ENCODE measurements around the gene RBPJL. TPM values are rescaled to one million over a fixed set of nuclear protein-coding genes. Genes with fewer than 3 reads are reported as not detected.

Gene RBPJL
- total RNA-seq, 2 experiments from 2014 or later: not detected

GRCh38 chr20:45352729-45353128 is 46.1 kb downstream of the RBPJL start:
- TF ChIP-seq CTCF (conservative IDR thresholded peaks at IDR 0.05; ENCODE audit: low read length) (no peak), EZH2phosphoT487 (IDR thresholded peaks at IDR 0.05; ENCODE audit: borderline replicate concordance, low read depth, low read length) (no peak)
- H3K9me2 ChIP-seq (ENCODE audit: insufficient read depth, low read length): no peaks in the 10 kb centered on the region
- intact Hi-C loops (cut with micrococcal nuclease; ENCODE audit: unreplicated experiment): no loop called here
- H2AFZ ChIP-seq (ENCODE audit: low read length): no peak overlapping the region
- H3K36me3 ChIP-seq (ENCODE audit: insufficient read depth, low read length): no peaks in the 10 kb centered on the region
- no peaks in the 10 kb centered on the region for H3K4me1 ChIP-seq (ENCODE audit: insufficient read depth, low read length, poor library complexity, severe bottlenecking)
- no peak for DNase-seq (ENCODE audit: low spot score)
- POLR2A ChIA-PET: interaction anchor here (0.5 to 0.7 kb wide), 2 partner anchors 10 to 1146 kb away, joined by 3 to 4 read pairs; partner anchors contain the start of gene SYS1
- CTCF ChIA-PET (ENCODE audit: unreplicated experiment): no interaction called here
- no peak overlapping the region for H3K27ac ChIP-seq (ENCODE audit: low read depth, low read length, poor library complexity, severe bottlenecking)
- no peak overlapping the region for H3K4me3 ChIP-seq (ENCODE audit: low read depth, low read length, poor library complexity, severe bottlenecking)
- H4K20me1 ChIP-seq (ENCODE audit: insufficient read depth, low read length): no peaks in the 10 kb centered on the region
- H3K79me2 ChIP-seq (ENCODE audit: insufficient read depth, low read depth, low read length): no peaks in the 10 kb centered on the region
- no peak overlapping the region for H3K4me2 ChIP-seq (ENCODE audit: low read length)
- H3K9me3 ChIP-seq (ENCODE audit: low read length): no peaks in the 10 kb centered on the region
- no TSS peak for BruUV-seq (replicated peaks)

GRCh38 chr20:45353746-45354145 is 47.1 kb downstream of the RBPJL start:
- H3K9me2 ChIP-seq (ENCODE audit: insufficient read depth, low read length): no peaks in the 10 kb centered on the region
- H3K9me3 ChIP-seq (ENCODE audit: low read length): no peaks in the 10 kb centered on the region
- H3K4me1 ChIP-seq (ENCODE audit: insufficient read depth, low read length, poor library complexity, severe bottlenecking): no peaks in the 10 kb centered on the region
- DNase-seq (ENCODE audit: low spot score): no peak
- H2AFZ ChIP-seq (ENCODE audit: low read length): no peak overlapping the region
- no peak overlapping the region for H3K4me2 ChIP-seq (ENCODE audit: low read length)
- CTCF ChIA-PET (ENCODE audit: unreplicated experiment): no interaction called here
- no TSS peak for BruUV-seq (replicated peaks)
- no peaks in the 10 kb centered on the region for H3K79me2 ChIP-seq (ENCODE audit: insufficient read depth, low read depth, low read length)
- POLR2A ChIA-PET: no interaction called here
- no peak overlapping the region for H3K4me3 ChIP-seq (ENCODE audit: low read depth, low read length, poor library complexity, severe bottlenecking)
- no peaks in the 10 kb centered on the region for H3K36me3 ChIP-seq (ENCODE audit: insufficient read depth, low read length)
- H4K20me1 ChIP-seq (ENCODE audit: insufficient read depth, low read length): no peaks in the 10 kb centered on the region
- no peak for TF ChIP-seq EZH2phosphoT487 (IDR thresholded peaks at IDR 0.05; ENCODE audit: borderline replicate concordance, low read depth, low read length)
- TF ChIP-seq CTCF (conservative IDR thresholded peaks at IDR 0.05; ENCODE audit: low read length): no peak
- H3K27ac ChIP-seq (ENCODE audit: low read depth, low read length, poor library complexity, severe bottlenecking): no peak overlapping the region
- intact Hi-C loops (cut with micrococcal nuclease; ENCODE audit: unreplicated experiment): no loop called here

- Histone ChIP-seq H3K9me3 (ENCODE audit: low read length) (no peaks in the 10 kb centered on the region), H3K9me2 (ENCODE audit: insufficient read depth, low read length) (no peaks in the 10 kb centered on the region), H3K4me1 (ENCODE audit: insufficient read depth, low read length, poor library complexity, severe bottlenecking) (no peaks in the 10 kb centered on the region), H4K20me1 (ENCODE audit: insufficient read depth, low read length) (no peaks in the 10 kb centered on the region), H2AFZ (ENCODE audit: low read length) (no peak overlapping the region), H3K36me3 (ENCODE audit: insufficient read depth, low read length) (no peaks in the 10 kb centered on the region), H3K79me2 (ENCODE audit: insufficient read depth, low read depth, low read length) (no peaks in the 10 kb centered on the region), H3K4me2 (ENCODE audit: low read length) (no peak overlapping the region), H3K27ac (ENCODE audit: low read depth, low read length, poor library complexity, severe bottlenecking) (no peak overlapping the region), H3K4me3 (ENCODE audit: low read depth, low read length, poor library complexity, severe bottlenecking) (no peak overlapping the region)
- intact Hi-C loops (cut with micrococcal nuclease; ENCODE audit: unreplicated experiment): no loop called here
- CTCF ChIA-PET (ENCODE audit: unreplicated experiment): no interaction called here
- no peak for TF ChIP-seq CTCF (conservative IDR thresholded peaks at IDR 0.05; ENCODE audit: low read length)
- TF ChIP-seq EZH2phosphoT487 (IDR thresholded peaks at IDR 0.05; ENCODE audit: borderline replicate concordance, low read depth, low read length): no peak
- POLR2A ChIA-PET: interaction anchor here (1.2 kb wide), 1 partner anchor 16 kb away, joined by 3 read pairs; no protein-coding TSS in a partner anchor
- no peak for DNase-seq (ENCODE audit: low spot score)
- BruUV-seq (replicated peaks): no TSS peak
Measured at GRCh38 chr20:45354423-45355208, 48.0 kb downstream of the RBPJL start.

All from OCI-LY7 (cell line).